K562 (cell line): ENCODE results near the gene CHSY3. TPM values are rescaled to one million over a fixed set of nuclear protein-coding genes. Genes with fewer than 3 reads are reported as not detected.

Source experiments
- ATAC-seq: fragments of 200-7000 bp; cut with Tn5 transposase; 3 replicates; pipeline ENCODE4 v1.9.1; 2020; ENCODE audit warnings: moderate library complexity
- BruUV-seq: library from RNA; stranded (reverse); fragments of 400-500 nt; replicated peaks from 2 replicates; lab custom pipeline; 2021; lab: Mats Ljungman, UMichigan
- CTCF ChIA-PET: fragments of 300-600 bp; formaldehyde crosslinking; extraction: SDS; loops from one replicate; lab custom pipeline; 2021; ENCODE audit warnings: low intra/inter-chr PET ratio; lab: Yijun Ruan, JAX
- POLR2A ChIA-PET: fragments of 300-600, 350-650 bp; sonication (Branson Sonifier 250); formaldehyde crosslinking; extraction: SDS; loops from one replicate; lab custom pipeline; 2021; ENCODE audit warnings: antibody characterized with exemption, inconsistent platforms; lab: Yijun Ruan, JAX
- DNase-seq, 4 experiments: peaks; one replicate each; pipeline versions ENCODE4 v3.0.0 to v3.0.0-alpha.2; 2011 to 2018; ENCODE audit warnings: low spot score in 3 of 4, mixed read lengths in 3 of 4; ENCODE audit errors: extremely low read depth in 1 of 4
- FAIRE-seq: peaks from 2 replicates; lab custom pipeline; 2011; peaks lifted over from hg19 to GRCh38; lab: Jason Lieb, UNC
- H2AFZ ChIP-seq: 2 replicates; pipeline ENCODE4 v1.6.0; 2011; ENCODE audit warnings: low read depth, low read length, control low read depth, inconsistent platforms
- H3K27ac ChIP-seq: fragments of 200-600 bp; 3 replicates; pipeline ENCODE4 v1.8.0; 2011; ENCODE audit warnings: low read depth, mild to moderate bottlenecking, control low read depth, inconsistent platforms, low read length, moderate library complexity, mixed read lengths; ENCODE audit errors: extremely low read depth
- H3K27me3 ChIP-seq, 2 experiments: fragments of 300-600 bp in 1 of 2; 2 replicates in 1 of 2; 3 replicates in 1 of 2; pipeline versions ENCODE4 v1.6.0 to v1.8.0; 2011; ENCODE audit warnings: inconsistent platforms in 2 of 2, low read length in 2 of 2, mild to moderate bottlenecking in 1 of 2, mixed read lengths in 1 of 2, moderate library complexity in 1 of 2; ENCODE audit not compliant: control insufficient read depth in 2 of 2, insufficient read depth in 2 of 2
- H3K36me3 ChIP-seq: fragments of 300-600 bp; 3 replicates; pipeline ENCODE4 v1.8.0; 2011; ENCODE audit warnings: mild to moderate bottlenecking, low read length, inconsistent platforms; ENCODE audit not compliant: control insufficient read depth, insufficient read depth
- H3K4me1 ChIP-seq, 2 experiments: fragments of 200-600 bp in 1 of 2; replicated peaks in 1 of 2; 2 replicates in 1 of 2; 3 replicates in 1 of 2; pipeline versions ENCODE4 v1.5.1 to v1.8.0; 2011; ENCODE audit warnings: inconsistent platforms in 2 of 2, low read length in 2 of 2, mild to moderate bottlenecking in 1 of 2, mixed read lengths in 1 of 2, moderate library complexity in 1 of 2; ENCODE audit not compliant: control insufficient read depth in 2 of 2, insufficient read depth in 2 of 2
- H3K4me2 ChIP-seq: 2 replicates; pipeline ENCODE4 v1.6.1; 2011; ENCODE audit warnings: low read length, control low read depth, inconsistent platforms, mixed read lengths; ENCODE audit not compliant: insufficient read depth
- H3K4me3 ChIP-seq: fragments of 200-600 bp; sonication (generic), shearing (Covaris generic); 2 replicates; pipeline ENCODE4 v1.5.1; 2016; ENCODE audit warnings: control low read depth, inconsistent platforms
- H3K79me2 ChIP-seq: fragments of 200-600 bp; 3 replicates; pipeline ENCODE4 v1.8.0; 2011; ENCODE audit warnings: low read length, inconsistent platforms; ENCODE audit not compliant: control insufficient read depth, insufficient read depth
- H3K9ac ChIP-seq, 2 experiments: 2 replicates each; pipeline versions ENCODE4 v1.6.0 to v1.6.1; 2011; ENCODE audit warnings: low read depth in 2 of 2, low read length in 2 of 2, control low read depth in 1 of 2, inconsistent platforms in 1 of 2, mild to moderate bottlenecking in 1 of 2, mixed read lengths in 1 of 2; ENCODE audit not compliant: insufficient read depth in 1 of 2
- H3K9me1 ChIP-seq: one replicate; pipeline ENCODE4 v1.6.0; 2011; ENCODE audit warnings: inconsistent platforms, mild to moderate bottlenecking, low read length, moderate library complexity; ENCODE audit not compliant: control insufficient read depth, insufficient read depth
- H3K9me3 ChIP-seq: replicated peaks from 2 replicates; pipeline ENCODE4 v1.5.1; 2011; ENCODE audit warnings: low read depth, low read length, inconsistent platforms; ENCODE audit not compliant: control insufficient read depth, insufficient read depth
- H4K20me1 ChIP-seq: replicated peaks from 2 replicates; pipeline ENCODE4 v1.6.1; 2011; ENCODE audit warnings: low read length, inconsistent platforms, mixed read lengths; ENCODE audit not compliant: control insufficient read depth, insufficient read depth
- ARID1B ChIP-seq: fragments of 450-650 bp; IDR thresholded peaks from 2 replicates; pipeline ENCODE4 v1.6.1; 2016; ENCODE audit warnings: antibody characterized with exemption, mild to moderate bottlenecking, inconsistent platforms
- CTCFL ChIP-seq: IDR thresholded peaks from 2 replicates; pipeline ENCODE4 v1.6.1; 2011; ENCODE audit warnings: borderline replicate concordance, low read depth, mild to moderate bottlenecking, moderate library complexity, low read length; ENCODE audit not compliant: insufficient read depth, poor library complexity, severe bottlenecking
- ESRRB ChIP-seq: fragments of 250-450 bp; sonication (Bioruptor Pico); IDR thresholded peaks from 2 replicates; pipeline ENCODE4 v1.5.0; 2020; ENCODE audit warnings: mild to moderate bottlenecking, moderate library complexity, borderline replicate concordance
- NFE2 ChIP-seq: IDR thresholded peaks from 2 replicates; pipeline ENCODE4 v1.6.1; 2014; ENCODE audit warnings: antibody characterized with exemption, low read depth
- TCF3 ChIP-seq: sonication (generic); formaldehyde crosslinking; IDR thresholded peaks from 2 replicates; pipeline ENCODE4 v1.4.0; 2020; ENCODE audit warnings: mild to moderate bottlenecking, missing genetic modification reagents
- ZNF140 ChIP-seq: fragments of 250-450 bp; sonication (Bioruptor Pico); IDR thresholded peaks from 2 replicates; pipeline ENCODE4 v1.8.0; 2021; ENCODE audit warnings: moderate library complexity, mild to moderate bottlenecking, inconsistent platforms
- ZNF668 ChIP-seq: fragments of 250-450 bp; sonication (Bioruptor Pico); IDR thresholded peaks from 2 replicates; pipeline ENCODE4 v1.8.0; 2022; ENCODE audit warnings: mild to moderate bottlenecking, inconsistent platforms
- in situ Hi-C: fragments of 300-500 bp; cut with MboI; formaldehyde crosslinking; loops from 4 replicates; pipeline ENCODE4 v1.15.0; 2018; ENCODE audit warnings: inconsistent platforms, mixed read lengths
- intact Hi-C: fragments of 100-400 bp; cut with micrococcal nuclease; formaldehyde crosslinking; loops from 2 replicates; pipeline ENCODE4 v1.14.2; 2022
- polyA plus RNA-seq, 8 experiments: library from polyadenylated mRNA; depleted of rRNA in 4 of 8; stranded (reverse) in 5 of 8; unstranded in 3 of 8; fragments of >200 nt; fragmentation: Nextera tagmentation in 2 of 8; fragmentation: Illumina TruSeq in 1 of 8; extraction: Ambion mirVana in 2 of 8; extraction: Trizol in 1 of 8; gene quantifications; 2 replicates each; pipeline versions ENCODE4 v1.2.1 to v1.2.3, GENCODE V29; 2011 to 2014; ENCODE audit warnings: inconsistent platforms in 1 of 8, missing spikeins in 1 of 8
- total RNA-seq, 7 experiments: library from RNA; depleted of rRNA in 6 of 7; stranded (reverse); fragments of >200 nt in 6 of 7; fragmentation: Illumina TruSeq in 2 of 7; extraction: Trizol in 2 of 7; gene quantifications; 2 replicates each; pipeline versions ENCODE4 v1.2.1 to v1.2.3, GENCODE V29; 2011 to 2021; ENCODE audit warnings: low replicate concordance in 1 of 7
- TF ChIP-seq, protein P1 (sequence below): fragments of 250-450 bp; sonication (Bioruptor Pico); IDR thresholded peaks from 2 replicates; pipeline ENCODE4 v1.8.0; 2022; ENCODE audit warnings: moderate library complexity, mild to moderate bottlenecking, inconsistent platforms

Gene CHSY3
- total and polyA plus RNA-seq, 9 of the 15 experiments (the other 6 are each of a cell fraction or from before 2014, with no cell fraction given), result 0.04 TPM; not detected in 8

DNA sequence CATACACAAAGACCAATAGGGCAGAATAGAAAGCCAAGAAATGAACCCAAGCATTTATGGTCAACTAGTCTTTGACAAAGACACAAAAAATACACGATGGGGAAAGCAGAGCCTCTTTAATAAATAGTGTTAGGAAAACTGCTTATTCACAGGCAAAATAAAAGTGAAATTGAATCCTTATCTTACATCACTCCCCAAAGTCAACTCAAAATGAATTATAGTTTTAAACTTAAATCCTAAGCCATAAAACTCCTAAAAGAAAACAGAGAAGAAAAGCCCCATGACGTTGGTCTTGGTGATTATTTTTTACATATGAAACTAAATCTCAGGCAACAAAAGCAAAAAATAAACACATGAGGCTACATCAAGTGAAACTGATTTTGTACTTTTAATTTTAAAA, 46.8 kb downstream of the CHSY3 start (continued):
- TF ChIP-seq CTCFL (no peak), ZNF668 (CRISPR knock-in tag) (no peak)

DNA sequence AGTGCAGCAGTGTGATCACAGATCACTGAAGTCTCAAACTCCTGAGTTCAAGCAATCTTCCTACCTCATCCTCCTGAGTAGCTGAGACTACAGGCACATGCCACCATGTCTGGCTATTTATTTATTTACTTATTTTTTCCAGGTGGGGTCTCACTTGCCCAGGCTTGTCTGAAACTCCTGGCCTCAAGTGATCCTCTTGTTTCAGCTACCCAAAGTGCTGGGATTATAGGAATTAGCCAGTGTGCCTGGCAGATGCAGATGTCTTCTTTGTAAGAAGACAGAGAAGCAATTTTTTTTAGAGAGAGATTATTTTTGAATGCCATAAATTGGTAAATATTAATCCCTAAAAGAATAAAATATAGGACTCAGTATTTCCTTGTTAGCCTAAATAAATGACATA, 54.3 kb downstream of the CHSY3 start:
- CTCF ChIA-PET, result no interaction called here
- Histone ChIP-seq H2AFZ (no peak overlapping the region), H3K36me3 (no peaks in the 10 kb centered on the region), H3K4me2 (no peak overlapping the region), H3K9me1 (no peaks in the 10 kb centered on the region), H3K4me3 (no peak overlapping the region), H3K79me2 (no peaks in the 10 kb centered on the region), H4K20me1 (no peaks in the 10 kb centered on the region), H3K27me3 (no peaks in the 10 kb centered on the region), H3K27ac (no peak overlapping the region)
- no TSS peak for BruUV-seq
- in situ Hi-C loops, result no loop called here
- no peak for FAIRE-seq
- TF ChIP-seq ESRRB (CRISPR knock-in tag), result no peak
- TF ChIP-seq NFE2, result no peak
- TF ChIP-seq, protein P1, sequence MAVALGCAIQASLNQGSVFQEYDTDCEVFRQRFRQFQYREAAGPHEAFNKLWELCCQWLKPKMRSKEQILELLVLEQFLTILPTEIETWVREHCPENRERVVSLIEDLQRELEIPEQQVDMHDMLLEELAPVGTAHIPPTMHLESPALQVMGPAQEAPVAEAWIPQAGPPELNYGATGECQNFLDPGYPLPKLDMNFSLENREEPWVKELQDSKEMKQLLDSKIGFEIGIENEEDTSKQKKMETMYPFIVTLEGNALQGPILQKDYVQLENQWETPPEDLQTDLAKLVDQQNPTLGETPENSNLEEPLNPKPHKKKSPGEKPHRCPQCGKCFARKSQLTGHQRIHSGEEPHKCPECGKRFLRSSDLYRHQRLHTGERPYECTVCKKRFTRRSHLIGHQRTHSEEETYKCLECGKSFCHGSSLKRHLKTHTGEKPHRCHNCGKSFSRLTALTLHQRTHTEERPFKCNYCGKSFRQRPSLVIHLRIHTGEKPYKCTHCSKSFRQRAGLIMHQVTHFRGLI (CRISPR knock-in tag), result no peak
- TF ChIP-seq TCF3 (CRISPR knock-in tag), result no peak
- no peak for TF ChIP-seq ARID1B
- no peak for TF ChIP-seq ZNF140
- TF ChIP-seq, all 486 proteins: peak for 0
- Histone ChIP-seq H3K4me1 (no peaks in the 10 kb centered on the region), H3K9me3 (no peaks in the 10 kb centered on the region), H3K9ac (no peak overlapping the region)
- intact Hi-C loops, result no loop called here
- DNase-seq, result no peak
- POLR2A ChIA-PET, result no interaction called here
- no peak for ATAC-seq
